Activated B cell treated with CpG ODN at 0.5 μM for 24 hours (primary cell): Measurements from ENCODE around the gene UBE3A. TPM values are rescaled to one million over a fixed set of nuclear protein-coding genes. Genes with fewer than 3 reads are reported as not detected.

Experiments used
- ATAC-seq: fragments of 200-7000 bp; cut with Tn5 transposase; one replicate; pipeline ENCODE4 v1.10.0; 2021; ENCODE audit warnings: low read depth, mild to moderate bottlenecking, moderate library complexity
- CTCF ChIA-PET: fragments of 350-600 bp; sonication (Branson Sonifier 250); formaldehyde crosslinking; loops from one replicate; lab custom pipeline; 2021; ENCODE audit warnings: antibody characterized with exemption; lab: Charles Lee
- POLR2A ChIA-PET: fragments of 350-600 bp; sonication (Branson Sonifier 250); formaldehyde crosslinking; loops from one replicate; lab custom pipeline; 2021; ENCODE audit warnings: antibody characterized with exemption; lab: Charles Lee
- DNase-seq: peaks from one replicate; pipeline ENCODE4 v3.0.0; 2022
- H3K27ac Mint-ChIP-seq: one replicate; pipeline ENCODE4 v1.8.0; 2020; ENCODE audit warnings: mixed read lengths
- H3K27me3 Mint-ChIP-seq: one replicate; pipeline ENCODE4 v1.8.0; 2021; ENCODE audit warnings: mixed read lengths
- H3K36me3 Mint-ChIP-seq: one replicate; pipeline ENCODE4 v1.8.0; 2021; ENCODE audit warnings: low read depth, mixed read lengths
- H3K4me1 Mint-ChIP-seq: one replicate; pipeline ENCODE4 v1.8.0; 2021; ENCODE audit warnings: mixed read lengths
- H3K4me3 Mint-ChIP-seq: one replicate; pipeline ENCODE4 v1.8.0; 2020; ENCODE audit warnings: mild to moderate bottlenecking, mixed read lengths
- H3K9me3 Mint-ChIP-seq: one replicate; pipeline ENCODE4 v1.8.0; 2020; ENCODE audit warnings: mixed read lengths
- CTCF ChIP-seq: fragments of 200-600 bp; IDR thresholded peaks from one replicate; pipeline ENCODE4 v1.8.0; 2022; ENCODE audit warnings: antibody characterized with exemption, mild to moderate bottlenecking
- intact Hi-C: fragments of 100-400 bp; cut with micrococcal nuclease; formaldehyde crosslinking; loops from one replicate; pipeline ENCODE4 v1.15.1; 2024
- total RNA-seq: library from RNA; stranded (reverse); gene quantifications from 2 replicates; pipeline ENCODE4 v1.2.3, GENCODE V29; 2022

The UBE3A gene
- total RNA-seq, 1 donor from 2014 or later: 122 TPM

DNA sequence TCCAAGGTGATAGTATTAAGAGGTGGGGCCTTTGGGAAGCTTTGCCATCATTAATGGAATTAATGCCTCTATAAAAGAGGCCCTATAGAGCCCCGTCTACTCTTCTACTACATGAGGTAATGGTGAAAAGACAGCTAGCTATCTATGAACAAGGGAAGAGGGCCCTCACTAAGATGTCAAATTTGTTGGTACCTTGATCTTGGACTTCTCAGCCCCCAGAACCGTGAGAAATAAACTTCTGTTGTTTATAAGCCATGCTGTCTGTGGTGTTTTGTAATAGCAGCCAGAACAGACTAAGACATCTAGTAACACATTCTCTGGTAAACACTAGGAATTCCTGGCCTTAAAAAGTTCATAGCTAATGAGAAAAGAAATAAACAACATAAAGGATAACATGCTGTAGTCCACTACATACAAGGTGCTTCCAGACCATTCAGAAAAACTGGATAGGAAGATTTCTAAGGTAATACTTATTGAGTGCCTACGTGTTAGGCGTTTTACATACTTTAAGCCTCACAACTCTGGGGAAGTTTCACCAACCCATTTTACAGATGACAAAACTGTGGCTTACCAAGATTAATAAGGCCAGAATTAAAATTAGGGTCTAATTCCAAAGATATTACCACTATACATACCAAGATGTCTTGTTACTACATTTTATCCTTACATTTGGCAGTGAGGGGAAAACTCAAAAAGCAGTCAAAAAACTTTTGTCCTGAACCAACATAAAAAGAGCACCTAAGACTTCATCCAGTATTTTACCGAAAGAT, 3.2 kb downstream of the UBE3A start:
- DNase-seq: no peak
- Mint-ChIP-seq H3K27me3 (no peaks in the 10 kb centered on the region), H3K4me3 (peak overlapping the region; percentile 62), H3K27ac (peak overlapping the region; percentile 8), H3K9me3 (no peaks in the 10 kb centered on the region), H3K4me1 (peaks cover 70% of the 10 kb centered on the region), H3K36me3 (peaks cover 10% of the 10 kb centered on the region)
- ChIA-PET POLR2A (no interaction called here), CTCF (no interaction called here)
- ATAC-seq: no peak
- no peak for TF ChIP-seq CTCF
- intact Hi-C loops: loop anchor here (1.0 to 10.0 kb wide), 4 partner anchors 9 to 499 kb away; no protein-coding TSS in a partner anchor

DNA sequence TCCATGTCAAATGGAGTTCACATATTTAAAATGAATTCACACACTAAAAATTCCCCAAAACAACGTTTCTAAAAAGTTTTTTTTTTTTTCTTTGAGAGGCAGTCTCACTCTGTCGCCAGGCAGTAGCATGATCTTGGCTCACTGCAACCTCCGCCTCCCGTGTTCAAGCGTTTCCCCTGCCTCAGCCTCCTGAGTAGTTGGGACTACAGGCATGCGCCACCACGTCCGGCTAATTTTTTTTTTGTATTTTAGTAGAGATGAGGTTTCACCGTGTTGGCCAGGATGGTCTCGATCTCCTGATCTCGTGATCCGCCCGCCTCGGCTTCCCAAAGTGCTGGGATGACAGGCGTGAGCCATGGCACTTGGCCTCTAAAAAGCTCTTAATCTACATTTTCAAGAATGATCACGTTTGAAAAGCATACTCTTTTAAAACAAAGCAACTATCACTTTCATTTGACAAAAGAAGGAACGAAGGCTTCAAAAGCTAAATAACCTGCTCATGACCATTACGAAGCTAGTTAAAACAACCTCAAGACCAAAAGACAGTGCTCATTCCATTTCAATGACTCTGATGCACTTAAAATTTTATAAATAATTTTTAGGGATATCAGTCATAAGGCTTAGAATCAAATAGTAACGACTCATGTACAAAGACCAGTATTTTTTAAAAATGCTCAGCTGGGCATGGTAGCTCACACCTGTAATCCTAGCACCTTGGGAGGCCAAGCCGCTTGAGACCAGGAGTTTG, 5.5 kb downstream of the UBE3A start:
- no peak for DNase-seq
- peaks cover 74% of the 10 kb centered on the region for H3K4me1 Mint-ChIP-seq
- no peak overlapping the region for H3K27ac Mint-ChIP-seq
- no peak for ATAC-seq
- H3K36me3 Mint-ChIP-seq: peaks cover 13% of the 10 kb centered on the region
- CTCF ChIA-PET: no interaction called here
- no peaks in the 10 kb centered on the region for H3K27me3 Mint-ChIP-seq
- H3K4me3 Mint-ChIP-seq: no peak overlapping the region
- no peak for TF ChIP-seq CTCF
- H3K9me3 Mint-ChIP-seq: no peaks in the 10 kb centered on the region
- intact Hi-C loops: loop anchor here (10.0 kb wide), 1 partner anchor 502 kb away; no protein-coding TSS in a partner anchor
- POLR2A ChIA-PET: interaction anchor here (1.1 kb wide), 1 partner anchor 32 kb away, joined by 3 read pairs; no protein-coding TSS in a partner anchor

DNA sequence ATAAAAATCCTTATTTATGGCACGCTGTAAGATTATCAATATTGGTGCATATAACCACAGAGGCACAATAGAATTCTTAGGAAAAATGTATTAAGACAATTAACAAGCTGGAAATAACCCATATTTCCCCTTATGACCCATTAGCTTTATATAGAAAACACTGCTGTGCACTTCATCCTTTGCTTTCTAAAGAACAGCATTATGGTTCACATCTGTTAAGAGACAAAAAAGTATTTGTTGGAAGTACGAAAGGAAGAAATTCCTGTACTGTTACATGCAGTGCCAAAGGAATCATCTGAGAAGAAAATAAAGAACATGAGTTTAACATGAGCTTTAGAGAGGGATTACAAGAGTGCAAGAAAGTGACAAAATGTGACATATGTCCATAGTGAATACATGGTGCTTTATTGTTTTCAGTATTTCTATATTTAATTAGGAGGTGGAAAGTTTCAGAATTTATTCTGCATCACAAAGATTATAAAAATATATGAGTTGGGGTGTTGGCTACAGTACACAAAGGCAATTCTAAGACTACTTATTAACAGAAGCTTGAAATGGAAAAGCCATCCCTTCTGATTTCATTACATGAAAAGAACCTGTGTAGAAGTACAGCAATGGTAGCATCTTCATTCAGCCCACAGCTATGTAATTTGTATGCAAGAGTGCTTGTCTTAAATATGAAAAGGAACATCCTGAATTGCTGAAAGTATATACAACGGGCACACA, 6.8 kb downstream of the UBE3A start:
- H3K9me3 Mint-ChIP-seq: no peaks in the 10 kb centered on the region
- H3K4me1 Mint-ChIP-seq: peaks cover 75% of the 10 kb centered on the region
- peak overlapping the region; percentile 42 for H3K27ac Mint-ChIP-seq
- DNase-seq (no peak), ATAC-seq (no peak)
- ChIA-PET CTCF (no interaction called here), POLR2A (interaction anchor here (1.3 kb wide), 1 partner anchor 15 kb away, joined by 3 read pairs; no protein-coding TSS in a partner anchor)
- intact Hi-C loops: loop anchor here (2.0 to 10.0 kb wide), 2 partner anchors 15 to 503 kb away; no protein-coding TSS in a partner anchor
- no peaks in the 10 kb centered on the region for H3K27me3 Mint-ChIP-seq
- no peak for TF ChIP-seq CTCF
- H3K36me3 Mint-ChIP-seq: peaks cover 12% of the 10 kb centered on the region
- no peak overlapping the region for H3K4me3 Mint-ChIP-seq

DNA sequence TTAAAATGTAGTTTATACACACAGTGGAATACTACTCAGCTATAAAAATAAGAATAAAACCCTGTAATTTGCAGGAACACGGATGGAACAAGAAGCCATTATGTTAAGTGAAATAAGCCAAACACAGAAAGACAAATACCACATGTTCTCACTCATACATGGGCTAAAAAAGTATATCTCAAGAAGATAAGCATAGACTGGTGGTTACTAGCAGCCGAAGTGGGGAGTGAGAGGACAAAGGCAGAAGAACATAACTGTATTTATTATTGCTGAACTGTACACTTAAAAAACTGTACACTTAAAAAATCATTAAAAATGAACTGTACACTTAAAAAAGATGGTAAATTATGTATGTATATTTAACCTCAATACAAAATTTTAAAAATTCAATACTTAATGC, 11.0 kb downstream of the UBE3A start:
- ChIA-PET CTCF (no interaction called here), POLR2A (no interaction called here)
- intact Hi-C loops: no loop called here
- Mint-ChIP-seq H3K27me3 (no peaks in the 10 kb centered on the region), H3K27ac (no peak overlapping the region), H3K9me3 (no peaks in the 10 kb centered on the region), H3K4me1 (peaks cover 68% of the 10 kb centered on the region), H3K36me3 (peaks cover 6% of the 10 kb centered on the region), H3K4me3 (no peak overlapping the region)
- DNase-seq (no peak), ATAC-seq (no peak)
- TF ChIP-seq CTCF: no peak
